Raji (cell line): Measurements from ENCODE around the gene TSPAN7.

ENCODE experiments used
- POLR2A ChIP-seq: IDR thresholded peaks from 2 replicates; pipeline ENCODE4 v1.6.1; 2011; ENCODE audit warnings: low read depth, low read length, control low read depth; ENCODE audit not compliant: insufficient read depth

The TSPAN7 gene

DNA sequence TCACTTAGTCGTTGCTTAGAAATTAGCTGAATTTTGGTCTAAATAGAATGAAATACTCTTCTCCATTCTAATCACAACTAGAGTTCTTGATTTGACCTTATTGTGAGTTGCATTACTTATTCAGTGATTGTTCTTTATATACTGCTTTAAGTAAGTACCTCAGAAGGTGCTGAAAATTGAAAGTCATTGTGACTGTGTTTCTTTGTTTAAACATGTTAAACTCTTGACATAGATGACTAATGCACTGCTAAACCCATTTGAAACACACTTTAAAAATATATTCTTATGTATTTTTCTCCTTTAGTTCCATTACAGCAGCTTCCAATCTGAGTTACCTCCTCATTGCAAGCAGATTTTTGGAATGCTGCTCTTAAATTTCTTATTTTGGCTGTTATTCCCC is 9.1 kb downstream of the TSPAN7 start:
- no peak for TF ChIP-seq POLR2A

DNA sequence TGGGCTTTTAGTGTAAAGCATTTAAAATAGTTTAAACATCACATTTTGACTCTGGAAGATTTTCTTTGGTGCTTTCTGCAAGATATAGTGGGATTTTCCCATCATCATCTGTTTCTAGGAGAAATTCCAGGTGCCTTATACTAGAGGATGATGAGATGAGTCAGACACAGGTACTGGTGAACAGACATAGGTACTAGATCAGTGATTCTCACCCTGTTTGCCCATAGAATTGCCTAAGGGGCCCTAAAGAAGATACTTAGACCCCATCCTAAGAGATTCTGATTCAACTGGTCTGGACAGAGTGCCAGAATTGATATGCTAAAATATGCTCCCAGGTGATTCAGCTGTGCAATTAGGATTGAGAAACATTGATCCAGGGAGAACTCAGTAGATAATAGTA is 9.7 kb downstream of the TSPAN7 start:
- TF ChIP-seq POLR2A, result no peak

DNA sequence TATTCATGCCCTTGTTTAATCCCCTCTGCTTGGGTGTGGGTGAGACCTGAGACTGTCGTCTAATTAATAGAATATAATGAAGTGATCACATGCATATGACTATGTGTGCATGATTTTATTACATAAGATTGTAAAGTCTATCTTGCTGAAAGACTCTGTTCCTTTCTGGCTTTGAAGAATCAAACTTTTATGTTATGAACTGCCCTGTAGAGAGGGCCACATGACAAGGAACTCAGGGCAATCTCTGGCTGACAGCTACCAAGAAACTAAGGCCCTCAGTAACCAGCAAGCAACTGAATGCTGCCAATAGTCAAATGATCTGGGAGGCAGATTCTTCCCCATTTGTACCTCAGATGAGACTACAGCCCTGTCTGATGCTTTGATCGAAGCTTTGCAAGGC is 13.5 kb downstream of the TSPAN7 start:
- no peak for TF ChIP-seq POLR2A

DNA sequence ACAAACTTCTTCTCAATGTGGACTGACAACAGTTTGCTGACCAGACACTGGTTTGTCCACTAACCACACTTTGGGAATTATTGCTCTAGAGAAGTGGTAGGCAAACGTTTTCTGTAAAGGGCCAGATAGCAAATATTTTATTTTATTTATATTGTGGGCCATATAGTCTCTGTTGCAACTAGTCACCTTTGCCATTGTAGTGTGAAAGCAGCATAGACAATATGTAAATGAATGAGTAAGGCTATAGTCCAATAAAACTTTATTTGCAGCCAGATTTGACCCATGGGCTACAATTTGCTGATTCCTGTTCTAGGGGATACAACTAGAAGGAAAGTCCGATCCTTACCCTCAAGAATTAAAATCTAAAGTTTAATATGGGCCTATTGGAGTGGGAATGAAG is 14.5 kb downstream of the TSPAN7 start:
- no peak for TF ChIP-seq POLR2A

DNA sequence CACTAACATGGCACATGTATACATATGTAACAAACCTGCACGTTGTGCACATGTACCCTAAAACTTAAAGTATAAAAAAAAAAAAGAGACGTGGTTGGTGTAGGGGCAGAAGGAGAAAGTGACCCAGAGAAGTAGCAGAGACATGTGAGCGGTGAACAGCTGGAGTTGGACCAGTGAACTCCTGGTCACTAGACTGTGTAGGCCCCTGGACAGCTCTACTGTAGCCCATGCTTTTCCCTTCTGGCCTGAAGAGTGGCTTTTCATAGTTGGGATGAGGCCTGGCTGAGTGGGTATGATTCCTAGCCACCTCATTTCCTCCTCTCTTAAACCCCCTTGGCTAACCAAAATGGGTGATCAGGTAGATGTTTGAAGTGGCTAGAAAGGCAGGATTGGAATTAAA is 16.4 kb downstream of the TSPAN7 start:
- no peak for TF ChIP-seq POLR2A

DNA sequence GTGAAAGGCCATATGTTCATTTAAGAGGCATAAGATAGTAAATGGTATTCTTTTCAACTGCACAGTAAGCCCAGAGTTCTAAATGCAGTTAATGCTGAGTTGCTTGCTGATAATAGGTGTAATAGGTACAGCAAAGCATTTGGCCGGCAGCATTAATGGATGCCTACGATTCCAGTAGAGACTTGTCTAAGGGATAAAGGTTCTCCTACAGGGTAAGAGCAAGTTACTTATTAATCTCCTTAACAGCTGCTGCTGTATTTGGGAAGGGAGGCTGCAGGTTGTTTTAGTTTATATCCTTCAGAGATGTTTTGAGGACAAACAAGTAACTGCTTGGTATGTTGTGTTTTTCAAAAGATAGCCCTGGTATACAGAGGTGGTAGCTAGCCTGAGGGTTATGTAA is 16.8 kb downstream of the TSPAN7 start:
- no peak for TF ChIP-seq POLR2A

DNA sequence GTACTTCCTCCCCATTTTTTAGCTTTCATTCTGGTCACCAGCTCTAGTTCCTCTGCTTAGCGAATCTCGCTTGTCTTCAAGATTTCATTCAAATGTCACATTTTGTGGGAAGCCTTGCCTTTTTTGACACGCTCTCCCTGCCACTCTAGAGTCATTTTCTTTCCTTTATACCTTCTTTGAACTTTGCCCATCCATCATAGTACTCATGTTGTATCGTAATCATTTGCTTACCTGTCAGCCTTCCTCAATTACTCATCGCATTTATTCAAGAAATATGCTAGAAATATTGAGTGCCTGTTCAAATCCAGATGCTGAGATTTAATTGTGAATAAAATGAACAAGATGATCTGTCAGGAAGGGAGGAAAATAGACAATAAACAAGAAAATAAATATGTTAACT is 21.8 kb downstream of the TSPAN7 start:
- TF ChIP-seq POLR2A, result no peak

DNA sequence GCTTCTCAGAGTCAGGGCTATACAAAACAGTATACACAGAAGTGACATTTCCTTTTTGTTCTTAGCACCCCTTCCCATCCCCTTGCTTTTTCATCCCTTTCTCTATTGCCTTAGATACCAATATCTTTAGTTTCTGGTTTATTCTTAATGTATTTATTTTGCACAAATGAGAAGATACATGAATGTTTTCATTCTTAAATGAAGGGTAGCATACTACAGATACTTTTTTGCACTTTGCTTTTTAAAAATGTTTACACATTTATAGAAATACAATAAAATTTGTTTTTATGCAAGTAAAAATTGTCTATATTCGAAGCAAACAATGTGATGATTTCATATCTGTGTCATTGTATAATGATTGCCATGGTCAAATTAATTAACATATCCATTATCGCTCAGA is 33.1 kb downstream of the TSPAN7 start:
- no peak for TF ChIP-seq POLR2A

DNA sequence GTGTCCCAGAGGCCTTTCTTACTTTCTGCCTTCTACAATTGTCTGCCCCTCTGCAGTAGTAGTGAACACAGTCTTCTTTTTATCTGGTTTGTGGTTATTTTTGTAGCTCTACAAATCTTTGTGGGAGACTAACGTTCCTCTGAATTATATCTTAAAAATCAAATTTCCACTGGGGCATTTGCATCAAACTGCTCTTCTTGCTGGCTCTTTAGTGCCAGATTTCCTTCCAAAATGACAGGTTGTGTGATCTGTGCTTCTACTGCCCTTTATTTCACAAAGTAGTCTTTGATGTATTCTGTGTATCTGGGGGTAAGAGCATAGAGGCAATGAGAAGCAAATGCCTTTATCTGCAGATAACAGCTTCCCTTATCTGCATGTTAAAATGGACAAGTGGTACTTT is 34.5 kb downstream of the TSPAN7 start:
- TF ChIP-seq POLR2A, result no peak

DNA sequence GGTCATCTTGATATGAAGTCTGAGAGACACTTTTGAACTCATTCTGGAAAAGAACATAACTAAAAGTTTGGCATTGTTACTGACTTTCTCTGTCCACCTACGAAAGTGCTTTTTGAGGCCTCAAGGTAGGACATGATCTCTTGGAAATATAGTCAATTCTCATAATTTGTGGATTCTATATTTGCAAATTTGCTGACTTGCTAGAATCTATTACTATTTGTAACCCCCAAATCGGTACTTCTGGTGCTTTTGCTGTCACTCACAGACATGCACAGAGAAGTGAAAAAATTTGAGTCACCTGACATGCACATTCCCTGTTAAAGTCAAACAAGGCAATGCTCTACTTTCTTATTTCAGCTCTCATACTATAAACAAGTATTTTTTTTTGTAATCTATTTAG is 35.6 kb downstream of the TSPAN7 start:
- TF ChIP-seq POLR2A, result no peak

DNA sequence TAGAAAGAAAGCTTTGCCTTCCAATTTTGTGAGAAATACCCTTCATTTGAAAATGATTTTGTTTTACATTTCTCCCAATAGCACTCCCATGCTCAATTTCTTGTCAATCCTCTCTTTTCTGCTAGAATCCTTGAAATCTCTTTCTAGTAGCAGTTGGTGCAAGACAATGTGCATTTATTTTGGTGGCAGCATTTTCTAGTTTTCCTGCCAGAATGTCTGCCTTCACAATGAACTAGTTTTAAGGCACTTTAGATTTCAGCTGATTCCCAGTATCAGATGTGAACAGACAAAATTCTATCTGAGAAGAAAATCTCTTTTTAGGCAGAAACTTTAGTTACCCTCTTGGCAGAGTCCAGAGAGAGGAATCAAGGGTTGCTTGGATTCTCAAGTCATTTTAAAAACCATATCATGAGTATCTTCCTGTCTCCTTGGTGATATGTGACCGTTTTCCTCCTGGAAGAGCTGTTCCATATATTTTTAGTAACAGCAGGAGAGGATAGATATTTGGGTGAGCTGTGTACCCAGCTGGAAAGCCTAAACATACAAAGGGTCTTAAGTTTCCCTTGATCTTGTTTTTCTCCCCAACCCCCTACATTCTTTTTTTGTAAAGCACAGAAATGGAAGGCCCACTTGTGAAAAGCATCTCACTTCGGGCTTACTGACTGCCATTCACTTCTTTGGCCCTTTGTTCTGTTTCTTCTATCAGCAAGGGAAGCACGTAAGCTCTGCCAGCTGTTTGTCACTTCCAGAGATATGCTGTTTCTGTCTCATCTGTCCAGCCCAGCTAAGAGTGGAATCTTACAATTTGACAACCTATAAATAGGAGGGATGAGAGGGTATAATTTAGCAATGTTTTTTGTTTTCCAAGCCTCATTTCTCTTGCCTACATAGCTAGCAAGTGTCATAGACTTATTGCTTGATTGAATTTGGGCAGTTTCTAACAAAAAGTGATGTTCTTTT is 38.7 kb downstream of the TSPAN7 start:
- TF ChIP-seq POLR2A, result no peak

DNA sequence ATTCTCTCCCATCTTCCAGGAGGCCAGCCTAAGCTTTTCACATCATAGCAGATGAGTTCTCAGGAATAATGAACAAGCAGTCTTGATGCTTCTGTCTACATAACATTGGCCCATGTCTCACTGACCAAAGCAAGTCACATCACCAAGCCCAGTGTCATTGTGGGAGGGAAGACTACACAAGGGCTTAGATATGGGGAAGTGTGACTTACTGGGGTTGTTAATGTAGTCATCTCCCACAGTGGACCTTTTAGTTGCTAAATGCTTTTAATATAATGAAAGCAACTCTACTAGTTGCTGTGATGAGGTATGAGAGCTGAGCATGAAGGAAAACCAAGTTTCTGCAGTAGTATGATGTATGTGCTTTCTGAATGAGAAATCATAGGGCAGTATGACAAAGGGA is 40.5 kb downstream of the TSPAN7 start:
- no peak for TF ChIP-seq POLR2A

DNA sequence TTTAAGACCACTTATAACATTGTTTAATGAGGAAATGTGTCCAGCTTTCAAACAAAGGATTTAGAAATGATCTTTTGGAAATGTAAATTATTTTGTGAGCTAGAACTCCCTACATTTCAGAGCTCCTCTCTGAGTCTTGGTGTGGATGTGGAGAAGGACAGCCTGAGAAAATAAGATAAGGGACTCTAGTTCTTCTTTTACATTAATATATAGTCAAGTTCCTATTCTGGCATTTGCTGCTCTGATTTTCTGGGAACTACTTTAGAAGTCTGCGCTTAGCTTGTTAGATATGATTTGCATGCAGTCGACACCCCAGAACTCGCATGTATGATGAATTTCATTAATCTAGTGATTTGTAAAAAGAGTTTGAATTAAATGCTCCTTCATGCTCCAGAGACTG is 45.5 kb downstream of the TSPAN7 start:
- TF ChIP-seq POLR2A, result no peak

DNA sequence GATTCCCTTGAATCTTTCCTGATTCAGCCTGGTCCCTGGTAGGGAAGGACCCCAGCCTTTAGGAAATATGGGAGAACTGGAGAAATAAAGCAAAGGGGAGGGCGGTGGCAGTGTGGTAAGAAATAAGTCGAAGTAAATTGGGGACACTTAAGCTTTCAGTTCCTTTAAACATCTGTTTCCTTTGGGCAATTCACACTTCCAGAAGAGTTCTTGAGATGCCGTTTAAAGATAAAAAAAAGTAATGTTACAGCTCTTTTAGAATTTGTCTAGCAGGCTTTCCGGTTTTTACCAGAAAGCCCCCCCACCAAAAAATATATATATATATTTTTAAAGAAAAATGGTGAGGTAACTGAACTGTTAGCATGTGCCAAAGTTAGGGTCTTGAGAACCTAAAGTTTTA is 46.6 kb downstream of the TSPAN7 start:
- no peak for TF ChIP-seq POLR2A

DNA sequence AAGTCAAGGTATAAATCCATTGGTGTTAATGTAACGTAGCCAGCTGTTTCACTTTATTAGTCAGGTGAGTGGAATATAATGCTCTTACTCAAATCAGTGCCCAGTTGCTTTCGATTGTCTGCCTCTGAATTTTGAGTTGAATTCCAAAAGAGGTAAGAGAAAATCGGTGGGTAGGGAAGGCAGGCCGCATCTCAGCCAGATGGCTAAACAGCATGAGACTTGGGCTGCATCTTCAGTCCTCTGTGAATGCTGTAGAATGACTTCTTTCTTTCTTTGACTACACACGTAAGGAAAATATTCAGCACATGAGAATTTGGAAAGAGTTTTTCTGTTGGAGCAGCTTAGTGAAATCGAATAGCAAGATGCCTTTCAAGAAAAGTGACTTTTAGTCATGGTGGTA is 49.5 kb downstream of the TSPAN7 start:
- no peak for TF ChIP-seq POLR2A

DNA sequence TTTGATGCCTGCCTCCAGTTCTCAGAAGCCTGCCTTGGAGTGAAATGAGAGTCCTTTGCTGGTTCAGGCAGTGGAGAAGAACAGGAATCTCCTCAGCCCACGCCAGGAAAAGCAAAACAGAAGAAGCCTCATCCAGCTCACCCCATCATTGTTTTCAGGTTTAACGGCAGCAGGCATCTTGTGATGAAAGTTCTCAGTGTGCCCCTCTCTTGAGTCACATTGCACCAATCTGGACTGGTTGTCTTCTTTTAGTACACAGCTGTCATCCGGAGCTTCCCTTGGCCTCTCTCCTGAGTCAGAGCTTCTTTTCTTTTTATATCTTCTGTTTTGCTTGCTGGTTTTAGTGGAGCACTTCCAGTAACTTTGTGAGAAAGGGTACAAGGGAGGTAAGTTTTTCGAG is 50.9 kb downstream of the TSPAN7 start:
- no peak for TF ChIP-seq POLR2A

DNA sequence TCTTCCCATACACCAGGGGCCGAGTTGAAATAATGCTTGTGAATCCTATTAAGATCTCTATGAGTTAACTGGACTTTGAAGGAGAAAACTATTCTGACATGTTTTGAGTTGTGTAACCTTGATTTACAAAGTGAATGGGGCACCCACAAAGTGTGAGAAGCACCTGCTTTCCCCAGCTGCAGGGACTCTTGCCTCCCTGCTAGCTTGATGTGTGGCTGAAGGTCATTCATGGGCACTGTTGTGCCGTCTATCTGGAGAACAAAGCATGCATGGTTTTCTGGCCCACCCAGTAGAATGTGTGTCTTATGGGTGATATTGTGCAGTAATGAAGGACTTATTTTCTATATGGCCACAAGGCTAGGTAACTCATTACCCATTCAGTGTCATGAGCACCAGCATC is 53.1 kb downstream of the TSPAN7 start:
- TF ChIP-seq POLR2A, result no peak
